HG02763 (cell line): ENCODE results near the gene OR6C76.

Experiments
- ATAC-seq: cut with Tn5 transposase; IDR thresholded peaks from one replicate; pipeline ENCODE4 v1.9.1; 2021; ENCODE audit warnings: mild to moderate bottlenecking, moderate library complexity; ENCODE audit not compliant: unreplicated experiment

OR6C76 gene

DNA sequence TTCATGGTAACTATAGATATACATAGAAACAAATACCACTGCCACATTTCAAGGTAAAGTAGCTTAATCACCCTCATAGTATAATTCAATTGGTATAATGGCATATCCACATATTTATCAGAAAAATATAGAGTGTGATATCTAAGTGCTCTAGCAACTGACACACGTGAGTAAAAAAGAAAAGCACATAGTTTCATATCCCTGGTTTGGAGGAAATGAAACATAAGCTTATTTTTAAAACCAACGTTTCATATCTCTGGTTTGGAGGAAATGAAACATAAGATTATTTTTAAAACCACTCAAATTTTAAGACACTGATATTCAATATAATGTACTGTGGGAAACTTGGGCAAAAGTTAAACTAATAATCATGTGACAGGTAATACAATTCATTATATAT, 41.8 kb downstream of the OR6C76 start:
- no peak for ATAC-seq

DNA sequence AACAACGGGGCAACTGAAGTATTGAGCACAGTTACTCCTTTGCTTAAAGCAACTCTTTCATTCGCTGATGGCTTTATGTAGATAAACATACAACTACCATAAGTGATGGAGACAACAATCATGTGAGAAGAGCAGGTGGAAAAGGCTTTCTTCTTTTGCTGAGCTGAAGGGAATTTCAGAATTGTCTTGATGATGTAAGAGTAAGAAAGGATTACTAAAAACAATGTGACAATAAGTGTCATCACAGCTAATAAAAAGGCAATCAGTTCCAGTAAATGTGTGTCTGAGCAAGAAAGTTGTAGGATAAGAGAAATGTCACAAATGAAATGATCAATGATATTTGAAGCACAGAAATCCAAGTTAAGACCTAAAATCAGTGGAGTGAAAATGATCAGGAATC, 43.2 kb downstream of the OR6C76 start:
- no peak for ATAC-seq

DNA sequence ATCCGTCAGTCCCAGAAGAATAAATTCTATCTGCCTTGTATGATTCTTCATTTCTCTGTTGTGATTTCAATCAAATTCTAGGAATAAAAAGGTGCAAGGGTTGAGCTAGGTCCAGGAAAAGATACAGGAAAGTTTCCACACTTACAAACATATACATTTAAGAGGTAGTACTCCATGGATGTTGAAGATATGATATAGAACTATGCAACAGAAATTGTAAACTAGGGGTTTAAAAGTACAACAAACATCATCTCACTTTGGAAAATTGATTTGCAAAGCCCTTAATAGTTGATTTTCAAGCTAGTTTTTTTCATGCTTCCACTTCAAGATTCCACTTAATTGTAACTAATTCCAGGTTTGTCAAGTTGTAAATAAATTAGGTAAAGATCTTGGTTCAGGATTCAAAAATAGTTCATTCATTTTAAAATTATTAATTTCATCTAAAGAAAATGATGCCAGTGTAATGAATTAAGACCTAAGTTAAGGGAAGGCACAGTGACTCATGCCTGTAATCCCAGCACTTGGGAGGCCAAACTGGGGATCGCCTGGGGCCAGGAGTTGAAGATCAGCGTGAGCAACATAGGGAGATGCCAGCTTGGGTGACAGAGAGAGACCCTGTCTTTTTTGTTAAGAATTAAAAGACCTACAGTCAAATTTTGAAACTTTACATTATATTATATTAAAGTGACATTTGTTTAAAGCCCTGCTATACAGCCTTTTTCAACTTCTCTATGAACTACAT, 44.2 kb downstream of the OR6C76 start, which contains the start of gene OR6C70:
Gene OR6C70 (minus strand): TSS at position 51 of the 742 bp plus-strand sequence. CDS start 0 bp downstream, at position 51.
- ATAC-seq: no peak

GRCh38 chr12:55472264-55472663, 46.2 kb downstream of the OR6C76 start:
- no peak for ATAC-seq
